GM10266 (cell line): Measurements from ENCODE around the gene CDCA4.
A peak's percentile ranks its signal among the peaks of the same experiment; 100 is the strongest.

Experiments
- DNase-seq: peaks from one replicate; pipeline ENCODE4 v3.0.0; 2012; ENCODE audit errors: extremely low spot score
- CTCF ChIP-seq: IDR thresholded peaks from 2 replicates; pipeline ENCODE4 v1.5.1; 2012; ENCODE audit warnings: mild to moderate bottlenecking, low read depth; ENCODE audit not compliant: control insufficient read depth, insufficient read depth; ENCODE audit errors: missing control alignments

Gene CDCA4

DNA sequence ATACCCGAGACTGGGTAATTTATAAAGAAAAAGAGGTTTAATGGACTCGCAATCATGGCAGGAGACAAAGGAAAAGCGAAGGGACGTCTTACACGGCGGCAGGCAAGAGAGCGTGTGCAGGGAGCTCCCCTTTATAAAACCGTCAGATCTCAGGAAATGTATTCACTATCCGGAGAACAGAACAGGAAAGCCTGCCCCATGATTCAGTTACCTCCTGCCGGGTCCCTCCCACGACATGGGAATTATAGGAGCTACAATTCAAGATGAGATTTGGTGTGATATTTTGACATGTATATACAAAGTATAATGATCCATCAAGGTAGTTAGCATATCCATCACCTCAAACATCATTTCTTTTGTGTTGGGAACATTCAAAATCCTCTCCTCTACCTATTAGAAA is 2.3 kb upstream of the CDCA4 start:
- TF ChIP-seq CTCF, result no peak
- no peak for DNase-seq

DNA sequence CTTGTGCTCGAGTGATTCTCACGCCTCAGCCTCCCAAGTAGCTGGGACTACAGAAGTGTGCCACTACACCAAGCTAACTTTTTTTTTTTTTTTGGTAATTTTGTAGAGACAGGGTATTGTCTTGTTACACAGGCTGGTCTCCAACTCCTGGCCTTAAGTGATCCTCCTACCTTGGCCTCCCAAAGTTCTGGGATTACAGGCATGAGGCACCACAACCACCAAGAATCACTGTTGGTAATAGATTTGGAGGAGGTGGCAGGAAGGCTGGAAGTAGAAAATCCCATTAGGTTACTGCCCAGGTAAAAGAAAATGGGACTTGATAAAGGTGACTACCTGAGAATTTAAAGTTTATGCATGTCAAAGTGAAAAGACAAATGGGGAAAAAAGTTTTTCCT is 1.4 kb upstream of the CDCA4 start:
- DNase-seq, result no peak
- no peak for TF ChIP-seq CTCF

GRCh38 chr14:105021656-105022275 is 883 bp upstream of the CDCA4 start:
- no peak for TF ChIP-seq CTCF
- DNase-seq, result no peak

DNA sequence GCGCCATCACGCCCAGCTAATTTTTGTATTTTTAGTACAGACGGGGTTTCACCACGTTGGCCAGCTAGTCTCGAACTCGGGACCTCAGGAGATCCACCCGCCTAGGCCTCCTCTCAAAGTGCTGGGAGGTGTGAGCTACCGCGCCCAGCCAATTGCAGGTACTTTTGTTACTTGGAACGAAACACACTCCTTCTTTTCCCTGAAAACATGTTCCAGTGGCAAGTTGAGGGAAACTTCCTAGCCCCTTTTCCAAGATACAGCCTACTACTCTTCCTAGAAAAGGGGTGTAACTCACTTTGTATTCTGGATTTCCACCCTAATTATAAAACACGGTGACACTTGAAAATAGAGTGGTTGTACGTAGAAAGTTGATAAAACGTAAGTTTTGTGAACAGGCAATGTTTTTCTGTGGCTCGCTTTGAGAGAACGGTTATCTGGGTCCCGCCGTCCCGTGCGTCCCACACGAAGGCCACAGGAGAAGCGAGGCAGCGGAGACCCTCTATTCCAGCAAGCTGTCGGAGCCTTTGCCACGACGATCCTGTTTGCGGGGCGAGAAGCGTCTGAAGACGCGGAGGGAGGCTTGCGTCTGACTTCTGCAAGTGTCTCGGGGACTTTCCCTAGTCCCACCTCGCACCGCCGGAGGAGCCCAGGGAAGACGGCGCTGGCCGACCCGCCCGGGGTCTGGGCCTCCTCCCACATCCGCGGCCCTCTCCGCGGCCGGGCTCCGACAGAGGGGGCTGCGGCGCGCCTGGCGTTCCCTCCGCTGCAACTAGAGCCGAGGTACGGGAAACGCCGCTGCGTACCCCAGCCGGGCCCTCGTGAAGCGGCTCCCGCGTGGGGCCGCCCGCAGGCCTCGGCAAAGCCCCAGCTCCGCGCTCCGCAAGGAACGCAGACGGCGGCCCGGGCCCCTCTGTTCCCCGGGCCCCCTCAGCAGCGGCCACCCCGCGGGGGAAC is 745 bp downstream of the CDCA4 start:
- peak; percentile 67 for DNase-seq
- no peak for TF ChIP-seq CTCF

DNA sequence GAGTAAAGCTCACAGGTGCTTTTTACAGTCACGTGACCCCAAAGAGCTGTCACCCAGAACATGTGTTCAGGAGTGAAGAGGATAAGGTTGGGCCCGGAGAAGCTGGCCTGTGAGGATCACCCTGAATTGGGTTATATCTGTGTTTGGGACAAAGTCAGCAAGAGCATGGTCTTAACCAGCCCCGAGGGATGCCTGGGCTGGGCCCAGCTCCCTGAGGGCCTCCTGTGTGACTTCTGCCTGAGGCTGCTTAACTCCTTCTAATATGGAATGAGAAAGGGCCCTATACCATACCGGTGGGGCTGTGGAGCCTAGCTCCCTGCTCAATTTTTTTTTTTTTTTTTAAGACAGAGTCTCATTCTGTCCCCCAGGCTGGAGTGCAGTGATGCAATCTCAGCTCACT is 2.5 kb downstream of the CDCA4 start:
- no peak for TF ChIP-seq CTCF
- DNase-seq, result no peak

- no peak for DNase-seq
- no peak for TF ChIP-seq CTCF
Observed at GRCh38 chr14:105015905-105016304, 5.0 kb downstream of the CDCA4 start.

DNA sequence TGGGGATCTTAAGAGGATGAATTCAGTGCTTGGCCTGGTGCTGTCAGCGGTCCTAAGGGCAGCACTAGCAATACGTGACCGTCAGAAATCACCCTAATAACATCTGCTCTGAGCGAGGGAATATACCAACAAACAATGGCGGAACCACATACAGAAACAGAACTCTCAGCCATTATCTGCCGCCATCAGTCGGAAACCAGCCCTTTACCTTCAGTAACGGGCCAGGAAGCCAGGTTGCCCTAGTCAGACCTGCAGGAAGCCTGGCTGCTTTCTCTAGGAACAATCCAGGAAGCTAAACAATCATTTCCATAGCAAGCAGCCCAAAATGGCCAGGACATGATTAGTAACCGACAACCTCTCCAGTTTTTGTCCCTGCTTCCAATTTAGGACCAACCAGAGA is 5.6 kb downstream of the CDCA4 start:
- no peak for TF ChIP-seq CTCF
- no peak for DNase-seq
